ENCODE results near the gene ADGRB2. TPM values are rescaled to one million over a fixed set of nuclear protein-coding genes. Genes with fewer than 3 reads are reported as not detected.

Gene ADGRB2
- total RNA-seq, 4 donors from 2014 or later = 2.2 to 4.6 (median 3.3) TPM

GRCh38 chr1:31797216-31797615, 33.1 kb upstream of the ADGRB2 start:
- intact Hi-C loops (cut with DNase I; ENCODE audit: low total_unique reads) = no loop called here
- TF ChIP-seq POLR2A (IDR thresholded peaks at IDR 0.05) = no peak
- no peak for TF ChIP-seq CTCF (IDR thresholded peaks at IDR 0.05)
- H3K4me3 ChIP-seq (ENCODE audit: low read depth, poor library complexity, severe bottlenecking) = no peak overlapping the region
- peak in 1 of 2 donors; percentile 54 for DNase-seq (ENCODE audit: low spot score in 2 of 2)
- 92 to 93% methylated on average over 5 of the region's 5 CpGs for WGBS, 2 donors

- TF ChIP-seq CTCF (IDR thresholded peaks at IDR 0.05) (no peak), POLR2A (IDR thresholded peaks at IDR 0.05) (no peak)
- H3K4me3 ChIP-seq (ENCODE audit: low read depth, poor library complexity, severe bottlenecking) = no peak overlapping the region
- 88 to 90% methylated on average over 7 of the region's 7 CpGs for WGBS, 2 donors
- DNase-seq (ENCODE audit: low spot score in 2 of 2) = peak in 1 of 2 donors; percentile 69
- intact Hi-C loops (cut with DNase I; ENCODE audit: low total_unique reads) = no loop called here
These were observed 32.6 kb upstream of the ADGRB2 start for GRCh38 chr1:31796707-31797106.

GRCh38 chr1:31795801-31796621, 31.9 kb upstream of the ADGRB2 start:
- 66 to 72% methylated on average over 12 to 13 of the region's 13 CpGs for WGBS, 2 donors
- no peak overlapping the region for H3K4me3 ChIP-seq (ENCODE audit: low read depth, poor library complexity, severe bottlenecking)
- no peak for TF ChIP-seq CTCF (IDR thresholded peaks at IDR 0.05)
- no peak for TF ChIP-seq POLR2A (IDR thresholded peaks at IDR 0.05)
- intact Hi-C loops (cut with DNase I; ENCODE audit: low total_unique reads) = no loop called here
- peak in 1 of 2 donors; percentile 81 for DNase-seq (ENCODE audit: low spot score in 2 of 2)

GRCh38 chr1:31795096-31795675, 31.0 kb upstream of the ADGRB2 start:
- WGBS, 2 donors = 60 to 64% methylated on average over 2 of the region's 2 CpGs

GRCh38 chr1:31793586-31794285, 29.6 kb upstream of the ADGRB2 start:
- TF ChIP-seq POLR2A (IDR thresholded peaks at IDR 0.05) (no peak), CTCF (IDR thresholded peaks at IDR 0.05) (no peak)
- H3K4me3 ChIP-seq (ENCODE audit: low read depth, poor library complexity, severe bottlenecking) = no peak overlapping the region
- intact Hi-C loops (cut with DNase I; ENCODE audit: low total_unique reads) = no loop called here
- peak in 1 of 2 donors; percentile 76 for DNase-seq (ENCODE audit: low spot score in 2 of 2)
- 79 to 85% methylated on average over 13 of the region's 13 CpGs for WGBS, 2 donors

More at GRCh38 chr1:31795096-31795675, 31.0 kb upstream of the ADGRB2 start:
- no peak overlapping the region for H3K4me3 ChIP-seq (ENCODE audit: low read depth, poor library complexity, severe bottlenecking)
- TF ChIP-seq CTCF (IDR thresholded peaks at IDR 0.05) = no peak
- TF ChIP-seq POLR2A (IDR thresholded peaks at IDR 0.05) = no peak
- intact Hi-C loops (cut with DNase I; ENCODE audit: low total_unique reads) = no loop called here
- peak in 1 of 2 donors; percentile 13 for DNase-seq (ENCODE audit: low spot score in 2 of 2)

Data from lower leg skin (tissue), 4 donors.